SH-SY5Y (cell line): ENCODE measurements around the gene FCRL6.

Experiments used
- GATA2 ChIP-seq: IDR thresholded peaks from 2 replicates; pipeline ENCODE4 v1.6.1; 2011; ENCODE audit warnings: mild to moderate bottlenecking, low read depth, low read length
- GATA3 ChIP-seq: IDR thresholded peaks from 2 replicates; pipeline ENCODE4 v1.6.1; 2011; ENCODE audit warnings: low read depth, mild to moderate bottlenecking, low read length, moderate library complexity

- TF ChIP-seq GATA3: no peak
- TF ChIP-seq GATA2: no peak
Observed at GRCh38 chr1:159800177-159800930, 1.8 kb upstream of the FCRL6 start.
